WTC11 (cell line): ENCODE data around the gene POLK. TPM values are rescaled to one million over a fixed set of nuclear protein-coding genes. Genes with fewer than 3 reads are reported as not detected.

Experiments
- ATAC-seq: fragments of 200-7000 bp; cut with Tn5 transposase; 2 replicates; pipeline ENCODE4 v1.10.0; 2021; ENCODE audit warnings: mild to moderate bottlenecking, moderate library complexity
- CTCF ChIA-PET: fragments of 300-600 bp; sonication (Branson Sonifier 250); formaldehyde crosslinking; loops from one replicate; lab custom pipeline; 2021; ENCODE audit warnings: antibody characterized with exemption; lab: Charles Lee
- POLR2A ChIA-PET: fragments of 350-600 bp; sonication (Branson Sonifier 250); formaldehyde crosslinking; loops from one replicate; lab custom pipeline; 2021; ENCODE audit warnings: antibody characterized with exemption; lab: Charles Lee
- DNase-seq: peaks from one replicate; pipeline ENCODE4 v3.0.0; 2021; ENCODE audit warnings: low spot score
- H3K27ac Mint-ChIP-seq: 2 replicates; pipeline ENCODE4 v1.8.0; 2021; ENCODE audit warnings: mixed read lengths
- H3K27me3 Mint-ChIP-seq: 2 replicates; pipeline ENCODE4 v1.8.0; 2021; ENCODE audit warnings: low read depth, mild to moderate bottlenecking, moderate library complexity, mixed read lengths
- H3K36me3 Mint-ChIP-seq: 2 replicates; pipeline ENCODE4 v1.8.0; 2021; ENCODE audit warnings: mixed read lengths
- H3K4me1 Mint-ChIP-seq: 2 replicates; pipeline ENCODE4 v1.8.0; 2022; ENCODE audit warnings: mixed read lengths
- H3K4me3 Mint-ChIP-seq: 2 replicates; pipeline ENCODE4 v1.8.0; 2021; ENCODE audit warnings: mild to moderate bottlenecking, moderate library complexity, mixed read lengths
- H3K9me3 Mint-ChIP-seq: 2 replicates; pipeline ENCODE4 v1.8.0; 2021; ENCODE audit warnings: mixed read lengths
- AR ChIP-seq: fragments of 250-450 bp; sonication (Bioruptor Pico); IDR thresholded peaks from 2 replicates; pipeline ENCODE4 v1.9.0; 2021; ENCODE audit warnings: mild to moderate bottlenecking
- CDX4 ChIP-seq: fragments of 250-450 bp; sonication (Bioruptor Pico); IDR thresholded peaks from 2 replicates; pipeline ENCODE4 v1.9.0; 2021; ENCODE audit warnings: moderate library complexity, mild to moderate bottlenecking, inconsistent platforms, borderline replicate concordance
- E2F1 ChIP-seq: sonication (generic); formaldehyde crosslinking; IDR thresholded peaks from 2 replicates; pipeline ENCODE4 v1.8.0; 2022; ENCODE audit warnings: mild to moderate bottlenecking, missing genetic modification reagents
- E2F4 ChIP-seq: sonication (generic); formaldehyde crosslinking; IDR thresholded peaks from 2 replicates; pipeline ENCODE4 v1.8.1; 2022; ENCODE audit warnings: low read depth, mild to moderate bottlenecking, moderate library complexity, missing genetic modification reagents, borderline replicate concordance
- FOXJ3 ChIP-seq: sonication (generic); formaldehyde crosslinking; IDR thresholded peaks from 2 replicates; pipeline ENCODE4 v1.9.0; 2021; ENCODE audit warnings: missing genetic modification reagents, mild to moderate bottlenecking, borderline replicate concordance
- FOXK1 ChIP-seq: sonication (generic); formaldehyde crosslinking; IDR thresholded peaks from 2 replicates; pipeline ENCODE4 v1.8.0; 2022; ENCODE audit warnings: mild to moderate bottlenecking, moderate library complexity, missing genetic modification reagents
- FOXP1 ChIP-seq: sonication (generic); formaldehyde crosslinking; IDR thresholded peaks from 2 replicates; pipeline ENCODE4 v1.8.0; 2022; ENCODE audit warnings: missing genetic modification reagents, mild to moderate bottlenecking, moderate library complexity, borderline replicate concordance
- IRF2 ChIP-seq: sonication (generic); formaldehyde crosslinking; IDR thresholded peaks from 2 replicates; pipeline ENCODE4 v1.8.0; 2022; ENCODE audit warnings: low read depth, missing genetic modification reagents, borderline replicate concordance
- KAT7 ChIP-seq: sonication (generic); formaldehyde crosslinking; IDR thresholded peaks from 2 replicates; pipeline ENCODE4 v1.8.1; 2023; ENCODE audit warnings: missing genetic modification reagents, mild to moderate bottlenecking, borderline replicate concordance
- MLX ChIP-seq: sonication (generic); formaldehyde crosslinking; IDR thresholded peaks from 2 replicates; pipeline ENCODE4 v1.8.1; 2023; ENCODE audit warnings: mild to moderate bottlenecking, missing genetic modification reagents, moderate library complexity
- NFE2L1 ChIP-seq: sonication (generic); formaldehyde crosslinking; IDR thresholded peaks from 2 replicates; pipeline ENCODE4 v1.8.1; 2023; ENCODE audit warnings: missing genetic modification reagents
- OVOL2 ChIP-seq: fragments of 250-450 bp; sonication (Bioruptor Pico); IDR thresholded peaks from 2 replicates; pipeline ENCODE4 v1.9.0; 2021; ENCODE audit warnings: mild to moderate bottlenecking, borderline replicate concordance
- PRRX2 ChIP-seq: fragments of 250-450 bp; sonication (Bioruptor Pico); IDR thresholded peaks from 2 replicates; pipeline ENCODE4 v1.8.0; 2021; ENCODE audit warnings: mild to moderate bottlenecking
- RORB ChIP-seq: fragments of 250-450 bp; sonication (Bioruptor Pico); IDR thresholded peaks from 2 replicates; pipeline ENCODE4 v1.9.0; 2021; ENCODE audit warnings: mild to moderate bottlenecking
- STAT6 ChIP-seq: sonication (generic); formaldehyde crosslinking; conservative IDR thresholded peaks from 2 replicates; pipeline ENCODE4 v1.8.1; 2023; ENCODE audit warnings: mild to moderate bottlenecking, low read depth, missing genetic modification reagents, moderate library complexity
- TCF7 ChIP-seq: sonication (generic); formaldehyde crosslinking; IDR thresholded peaks from 2 replicates; pipeline ENCODE4 v1.8.0; 2022; ENCODE audit warnings: mild to moderate bottlenecking, low read depth, missing genetic modification reagents, moderate library complexity
- TEAD4 ChIP-seq: sonication (generic); formaldehyde crosslinking; IDR thresholded peaks from 2 replicates; pipeline ENCODE4 v1.8.0; 2022; ENCODE audit warnings: mild to moderate bottlenecking, missing genetic modification reagents
- TP53 ChIP-seq: sonication (generic); formaldehyde crosslinking; IDR thresholded peaks from 2 replicates; pipeline ENCODE4 v1.8.1; 2023; ENCODE audit warnings: mild to moderate bottlenecking, missing genetic modification reagents
- ZNF121 ChIP-seq: sonication (generic); formaldehyde crosslinking; IDR thresholded peaks from 2 replicates; pipeline ENCODE4 v1.8.0; 2023; ENCODE audit warnings: missing genetic modification reagents
- ZNF263 ChIP-seq: sonication (generic); formaldehyde crosslinking; IDR thresholded peaks from 2 replicates; pipeline ENCODE4 v1.8.1; 2022; ENCODE audit warnings: low read depth, mild to moderate bottlenecking, moderate library complexity, missing genetic modification reagents
- ZNF512 ChIP-seq: sonication (generic); formaldehyde crosslinking; IDR thresholded peaks from 2 replicates; pipeline ENCODE4 v1.8.1; 2022; ENCODE audit warnings: missing genetic modification reagents, borderline replicate concordance
- total RNA-seq: library from RNA; stranded (reverse); gene quantifications from 3 replicates; pipeline ENCODE4 v1.2.3, GENCODE V29; 2021

Gene POLK
- total RNA-seq, 1 experiment from 2014 or later, result 7.1 TPM

GRCh38 chr5:75552764-75553163 is 41.1 kb downstream of the POLK start (continued):
- TF ChIP-seq ZNF512 (CRISPR knock-in tag) (no peak), KAT7 (CRISPR knock-in tag) (no peak)

- ATAC-seq (no peak), DNase-seq (no peak)
- Mint-ChIP-seq H3K4me3 (no peak overlapping the region), H3K27ac (no peak overlapping the region), H3K9me3 (no peaks in the 10 kb centered on the region), H3K27me3 (no peaks in the 10 kb centered on the region), H3K36me3 (no peaks in the 10 kb centered on the region), H3K4me1 (no peaks in the 10 kb centered on the region)
- TF ChIP-seq STAT6 (CRISPR knock-in tag) (no peak), CDX4 (CRISPR knock-in tag) (no peak)
- ChIA-PET CTCF (no interaction called here), POLR2A (no interaction called here)
These were observed 41.7 kb downstream of the POLK start for GRCh38 chr5:75553358-75553757.

- H3K27me3 Mint-ChIP-seq, result no peaks in the 10 kb centered on the region
- peaks cover 12% of the 10 kb centered on the region for H3K36me3 Mint-ChIP-seq
- H3K4me1 Mint-ChIP-seq, result peaks cover 9% of the 10 kb centered on the region
- no peak for DNase-seq
- H3K4me3 Mint-ChIP-seq, result no peak overlapping the region
- H3K9me3 Mint-ChIP-seq, result peaks cover 19% of the 10 kb centered on the region
- POLR2A ChIA-PET, result no interaction called here
- CTCF ChIA-PET, result no interaction called here
- no peak overlapping the region for H3K27ac Mint-ChIP-seq
- ATAC-seq, result no peak
- no peak for TF ChIP-seq AR (CRISPR knock-in tag)
- TF ChIP-seq TP53 (CRISPR knock-in tag), result no peak
- no peak for TF ChIP-seq PRRX2
- no peak for TF ChIP-seq MLX
- no peak for TF ChIP-seq E2F4 (CRISPR knock-in tag)
- TF ChIP-seq ZNF263 (CRISPR knock-in tag), result no peak
- TF ChIP-seq TEAD4 (CRISPR knock-in tag), result no peak
- no peak for TF ChIP-seq FOXK1 (CRISPR knock-in tag)
- no peak for TF ChIP-seq FOXJ3 (CRISPR knock-in tag)
- TF ChIP-seq IRF2 (CRISPR knock-in tag), result no peak
- TF ChIP-seq ZNF121 (CRISPR knock-in tag), result no peak
- no peak for TF ChIP-seq FOXP1 (CRISPR knock-in tag)
- TF ChIP-seq OVOL2 (CRISPR knock-in tag), result no peak
- TF ChIP-seq E2F1, result no peak
- TF ChIP-seq NFE2L1, result no peak
- TF ChIP-seq RORB (CRISPR knock-in tag), result no peak
- TF ChIP-seq TCF7, result no peak
These were observed 46.5 kb downstream of the POLK start for GRCh38 chr5:75558221-75558620.
